GM10248 (cell line): ENCODE data around the gene DNAH10.
"Not testable (repeated sequence)": the region's sequence is repeated elsewhere in the genome, so short reads cannot be mapped to it uniquely, and the experiment has no call there.

Source experiments
- CTCF ChIA-PET: fragments of 300-600 bp; sonication (Branson Sonifier 250); formaldehyde crosslinking; extraction: SDS; loops from one replicate; lab custom pipeline; 2021; ENCODE audit warnings: antibody characterized with exemption; lab: Yijun Ruan, JAX
- POLR2A ChIA-PET: fragments of 350-650 bp; sonication (Branson Sonifier 250); formaldehyde crosslinking; extraction: SDS; loops from one replicate; lab custom pipeline; 2020; ENCODE audit warnings: antibody characterized with exemption; lab: Yijun Ruan, JAX
- DNase-seq: peaks from one replicate; pipeline ENCODE4 v3.0.0; 2012; ENCODE audit errors: extremely low spot score
- CTCF ChIP-seq: IDR thresholded peaks from 2 replicates; pipeline ENCODE4 v1.5.1; 2012; ENCODE audit warnings: mild to moderate bottlenecking, low read depth; ENCODE audit errors: extremely low read depth, missing control alignments, control extremely low read depth

The DNAH10 gene

GRCh38 chr12:123908884-123909725 is 147.0 kb downstream of the DNAH10 start:
- POLR2A ChIA-PET: no interaction called here
- TF ChIP-seq CTCF: no peak
- no peak for DNase-seq
- CTCF ChIA-PET: interaction anchor here (0.8 to 1.0 kb wide), 3 partner anchors 10 to 108 kb away, joined by 3 read pairs; no protein-coding TSS in a partner anchor

- POLR2A ChIA-PET: no interaction called here
- no peak for DNase-seq
- no peak for TF ChIP-seq CTCF
- CTCF ChIA-PET: interaction anchor here (0.9 kb wide), 1 partner anchor 123 kb away, joined by 4 read pairs; no protein-coding TSS in a partner anchor
Observed at GRCh38 chr12:123910057-123910456, 148.0 kb downstream of the DNAH10 start.

GRCh38 chr12:123910761-123911193 is 148.7 kb downstream of the DNAH10 start:
- ChIA-PET CTCF (interaction anchor here (0.9 kb wide), 1 partner anchor 122 kb away, joined by 4 read pairs; no protein-coding TSS in a partner anchor), POLR2A (no interaction called here)
- no peak for DNase-seq
- no peak for TF ChIP-seq CTCF

GRCh38 chr12:123911672-123912409 is 149.7 kb downstream of the DNAH10 start:
- POLR2A ChIA-PET, DNase-seq: not testable (repeated sequence)
- CTCF ChIA-PET: interaction anchor here (1.3 kb wide), 1 partner anchor 14 kb away, joined by 3 read pairs; no protein-coding TSS in a partner anchor

- POLR2A ChIA-PET: no interaction called here
- no peak for DNase-seq
- CTCF ChIA-PET: interaction anchor here (1.3 kb wide), 2 partner anchors 12 to 13 kb away, joined by 3 to 4 read pairs; no protein-coding TSS in a partner anchor
- no peak for TF ChIP-seq CTCF
Observed at GRCh38 chr12:123912415-123913380, 150.6 kb downstream of the DNAH10 start.

- ChIA-PET CTCF (interaction anchor here (1.5 to 1.7 kb wide), 2 partner anchors 9 to 15 kb away, joined by 3 to 6 read pairs; no protein-coding TSS in a partner anchor), POLR2A (no interaction called here)
- TF ChIP-seq CTCF: no peak
- no peak for DNase-seq
Observed at GRCh38 chr12:123914726-123915333, 152.7 kb downstream of the DNAH10 start.
